Vagina (tissue), 2 donors: ENCODE measurements around the gene GRAMD1B. TPM values are rescaled to one million over a fixed set of nuclear protein-coding genes. Genes with fewer than 3 reads are reported as not detected.

Experiments used
- DNase-seq, 2 donors: peaks; one replicate each; pipeline ENCODE4 v3.0.0-alpha.2; 2017; ENCODE audit errors: extremely low spot score in 2 of 2
- H3K27ac ChIP-seq: fragments of 200-600 bp; sonication (generic); one replicate; pipeline ENCODE4 v1.5.1; 2019
- H3K27me3 ChIP-seq: fragments of 200-600 bp; sonication (generic); one replicate; pipeline ENCODE4 v1.5.1; 2019
- H3K36me3 ChIP-seq, 2 donors: fragments of 200-600 bp; sonication (generic); one replicate each; pipeline ENCODE4 v1.5.1; 2017 to 2019
- H3K4me1 ChIP-seq: fragments of 200-600 bp; sonication (generic); one replicate; pipeline ENCODE4 v1.5.1; 2019
- H3K4me3 ChIP-seq, 2 donors: fragments of 200-600 bp; sonication (generic); 1 replicate in 1 of 2; 2 replicates in 1 of 2; pipeline ENCODE4 v1.5.1; 2016 to 2019
- H3K9me3 ChIP-seq: fragments of 200-600 bp; sonication (generic); one replicate; pipeline ENCODE4 v1.5.1; 2019
- CTCF ChIP-seq, 3 experiments: fragments of 450-650 bp in 2 of 3; fragments of 200-600 bp in 1 of 3; sonication (generic) in 1 of 3; IDR thresholded peaks; one replicate each; pipeline ENCODE4 v1.5.1; 2017 to 2019; ENCODE audit warnings: antibody characterized with exemption in 3 of 3, mild to moderate bottlenecking in 2 of 3, moderate library complexity in 2 of 3
- POLR2A ChIP-seq, 2 donors: fragments of 450-650 bp; IDR thresholded peaks; one replicate each; pipeline ENCODE4 v1.6.1; 2017; ENCODE audit warnings: antibody characterized with exemption in 2 of 2, mild to moderate bottlenecking in 2 of 2, moderate library complexity in 2 of 2
- POLR2AphosphoS5 ChIP-seq, 2 donors: sonication (generic); formaldehyde crosslinking; IDR thresholded peaks; one replicate each; pipeline ENCODE4 v1.9.0; 2017; ENCODE audit warnings: antibody characterized with exemption in 2 of 2, mild to moderate bottlenecking in 2 of 2, low read depth in 1 of 2; ENCODE audit not compliant: insufficient read depth in 1 of 2
- intact Hi-C: fragments of 100-400 bp; cut with DNase I; formaldehyde crosslinking; loops from one replicate; pipeline ENCODE4 v1.15.1; 2023
- total RNA-seq: library from RNA; depleted of rRNA; stranded (reverse); fragments of >200 nt; gene quantifications from one replicate; pipeline ENCODE4 v1.2.3, GENCODE V29; 2016

Gene GRAMD1B
- total RNA-seq, 1 donor from 2014 or later = 4.9 TPM

GRCh38 chr11:123607781-123608180, 177.7 kb downstream of the GRAMD1B start:
- no peaks in the 10 kb centered on the region for H3K27me3 ChIP-seq
- no peaks in the 10 kb centered on the region for H3K36me3 ChIP-seq
- TF ChIP-seq CTCF (IDR thresholded peaks at IDR 0.05) = no peak
- no peak for TF ChIP-seq POLR2AphosphoS5 (IDR thresholded peaks at IDR 0.05; ENCODE audit: insufficient read depth in 1 of 2, low read depth in 1 of 2)
- TF ChIP-seq POLR2A (IDR thresholded peaks at IDR 0.05) = no peak
- H3K4me1 ChIP-seq = no peaks in the 10 kb centered on the region
- H3K4me3 ChIP-seq = no peak overlapping the region
- H3K9me3 ChIP-seq = no peaks in the 10 kb centered on the region
- H3K27ac ChIP-seq = no peak overlapping the region
- DNase-seq = no peak
- intact Hi-C loops = no loop called here

- no peaks in the 10 kb centered on the region for H3K36me3 ChIP-seq
- H3K9me3 ChIP-seq = no peaks in the 10 kb centered on the region
- TF ChIP-seq POLR2A (IDR thresholded peaks at IDR 0.05) = no peak
- TF ChIP-seq CTCF (IDR thresholded peaks at IDR 0.05) = no peak
- no peak for TF ChIP-seq POLR2AphosphoS5 (IDR thresholded peaks at IDR 0.05; ENCODE audit: insufficient read depth in 1 of 2, low read depth in 1 of 2)
Measured at GRCh38 chr11:123608371-123608770, 178.3 kb downstream of the GRAMD1B start.

GRCh38 chr11:123608945-123609344, 178.9 kb downstream of the GRAMD1B start:
- H3K27ac ChIP-seq = no peak overlapping the region
- no peak for TF ChIP-seq CTCF (IDR thresholded peaks at IDR 0.05)
- no peak for TF ChIP-seq POLR2A (IDR thresholded peaks at IDR 0.05)
- no peak for TF ChIP-seq POLR2AphosphoS5 (IDR thresholded peaks at IDR 0.05; ENCODE audit: insufficient read depth in 1 of 2, low read depth in 1 of 2)
- DNase-seq = no peak
- no peaks in the 10 kb centered on the region for H3K4me1 ChIP-seq
- intact Hi-C loops = no loop called here
- no peak overlapping the region for H3K4me3 ChIP-seq
- no peaks in the 10 kb centered on the region for H3K9me3 ChIP-seq
- H3K36me3 ChIP-seq = no peaks in the 10 kb centered on the region
- no peaks in the 10 kb centered on the region for H3K27me3 ChIP-seq

More at GRCh38 chr11:123608371-123608770, 178.3 kb downstream of the GRAMD1B start:
- H3K27me3 ChIP-seq = no peaks in the 10 kb centered on the region
- H3K27ac ChIP-seq = no peak overlapping the region
- H3K4me1 ChIP-seq = no peaks in the 10 kb centered on the region
- DNase-seq = no peak
- intact Hi-C loops = no loop called here
- no peak overlapping the region for H3K4me3 ChIP-seq

- peaks cover 11% of the 10 kb centered on the region for H3K4me1 ChIP-seq
- intact Hi-C loops = no loop called here
- H3K27ac ChIP-seq = no peak overlapping the region
- TF ChIP-seq CTCF (IDR thresholded peaks at IDR 0.05) (no peak), POLR2A (IDR thresholded peaks at IDR 0.05) (no peak)
- no peak overlapping the region for H3K4me3 ChIP-seq
- no peaks in the 10 kb centered on the region for H3K9me3 ChIP-seq
- no peak for DNase-seq
- H3K27me3 ChIP-seq = no peaks in the 10 kb centered on the region
- H3K36me3 ChIP-seq = no peaks in the 10 kb centered on the region
Measured at GRCh38 chr11:123611698-123612097, 181.6 kb downstream of the GRAMD1B start.

GRCh38 chr11:123616505-123617198, 186.6 kb downstream of the GRAMD1B start:
- intact Hi-C loops = no loop called here
- peak overlapping the region; percentile 54 for H3K27ac ChIP-seq
- H3K36me3 ChIP-seq = no peaks in the 10 kb centered on the region
- no peak overlapping the region for H3K4me3 ChIP-seq
- peaks cover 14% of the 10 kb centered on the region for H3K4me1 ChIP-seq
- peak; percentile 45 to 67 for TF ChIP-seq POLR2AphosphoS5 (IDR thresholded peaks at IDR 0.05; ENCODE audit: insufficient read depth in 1 of 2, low read depth in 1 of 2)
- no peak for TF ChIP-seq POLR2A (IDR thresholded peaks at IDR 0.05)
- no peaks in the 10 kb centered on the region for H3K27me3 ChIP-seq
- H3K9me3 ChIP-seq = no peaks in the 10 kb centered on the region
- no peak for DNase-seq
